ENCODE results near the gene DUSP1.

DUSP1 gene

DNA sequence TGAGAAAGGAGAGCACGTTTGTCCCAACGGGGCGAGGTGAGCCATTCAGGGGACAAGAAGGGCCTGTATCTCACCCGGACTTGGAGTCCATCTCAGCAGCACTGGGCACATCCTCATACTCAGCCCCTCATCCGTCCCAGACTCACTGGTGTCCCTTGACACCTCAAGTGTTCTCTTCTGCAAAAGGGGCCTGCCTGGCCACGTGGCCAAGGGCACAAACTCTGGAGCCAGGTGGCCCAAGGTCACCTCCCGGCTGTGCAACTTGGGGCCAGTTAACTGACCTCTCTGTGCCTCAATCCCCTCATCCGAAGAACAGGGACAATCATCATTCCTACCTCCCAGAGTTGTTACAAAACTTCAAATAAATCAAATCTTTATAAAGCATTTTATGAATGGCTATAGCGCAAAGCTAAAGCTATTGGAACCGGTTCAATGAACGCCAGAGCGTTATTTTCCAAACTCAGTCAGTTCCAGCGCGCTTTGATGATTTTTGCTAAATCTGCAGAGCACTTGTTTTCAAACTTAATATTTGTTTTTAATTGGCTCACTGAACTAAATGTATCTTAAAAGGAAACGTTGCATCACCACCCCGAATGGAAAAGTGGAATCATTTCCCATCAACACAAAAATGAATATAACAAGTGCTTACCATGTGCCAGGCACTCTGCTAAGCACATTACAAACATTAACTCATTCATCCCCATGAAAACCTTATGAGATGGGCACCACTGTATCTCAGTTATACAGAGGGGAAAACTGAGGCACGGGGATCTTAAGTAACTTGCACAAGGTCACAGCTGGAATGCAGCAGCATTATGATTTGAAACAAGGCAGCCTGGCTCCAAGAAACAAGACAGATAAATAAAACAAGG, 49.3 kb downstream of the DUSP1 start:
- DNase-seq = no peak

DNA sequence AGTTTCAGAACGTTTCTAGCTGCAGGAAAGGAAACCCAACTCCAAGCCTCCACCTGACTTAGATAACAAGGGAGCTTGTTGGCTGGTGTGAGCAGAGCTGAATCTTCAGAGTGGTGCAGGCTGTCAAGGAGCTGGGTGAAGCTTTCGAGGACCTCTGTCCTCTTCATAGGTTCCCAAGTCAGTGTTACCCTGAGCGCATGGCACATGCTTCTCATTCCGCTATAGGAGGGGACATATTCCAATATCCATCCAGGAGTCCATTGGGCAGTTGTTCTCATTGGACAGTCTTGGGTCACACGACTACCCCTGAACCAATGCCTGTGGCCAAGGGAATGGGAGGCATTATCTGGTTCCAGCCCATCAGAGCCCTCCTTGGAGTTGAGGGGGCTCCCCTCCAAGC, 50.3 kb downstream of the DUSP1 start:
- DNase-seq = no peak

DNA sequence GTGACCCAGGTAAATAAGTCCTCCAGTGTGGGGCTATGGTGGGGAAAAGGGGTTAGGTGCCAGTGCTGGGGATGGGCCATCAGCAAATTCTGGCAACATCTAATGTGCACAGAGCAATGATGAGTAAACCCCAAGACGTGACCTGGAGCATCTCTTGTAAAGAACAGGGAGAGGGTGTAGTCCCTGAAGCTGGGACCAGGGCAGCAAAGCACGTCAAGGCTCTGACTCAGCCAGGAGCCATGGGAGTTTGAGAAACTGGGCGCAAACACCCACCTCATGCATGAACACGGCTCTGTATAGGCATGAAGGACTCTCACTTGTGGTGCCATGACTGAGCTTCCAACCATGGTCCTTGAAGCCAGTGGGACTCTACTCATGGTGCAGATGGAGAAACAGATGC, 51.8 kb downstream of the DUSP1 start:
- DNase-seq = no peak

DNA sequence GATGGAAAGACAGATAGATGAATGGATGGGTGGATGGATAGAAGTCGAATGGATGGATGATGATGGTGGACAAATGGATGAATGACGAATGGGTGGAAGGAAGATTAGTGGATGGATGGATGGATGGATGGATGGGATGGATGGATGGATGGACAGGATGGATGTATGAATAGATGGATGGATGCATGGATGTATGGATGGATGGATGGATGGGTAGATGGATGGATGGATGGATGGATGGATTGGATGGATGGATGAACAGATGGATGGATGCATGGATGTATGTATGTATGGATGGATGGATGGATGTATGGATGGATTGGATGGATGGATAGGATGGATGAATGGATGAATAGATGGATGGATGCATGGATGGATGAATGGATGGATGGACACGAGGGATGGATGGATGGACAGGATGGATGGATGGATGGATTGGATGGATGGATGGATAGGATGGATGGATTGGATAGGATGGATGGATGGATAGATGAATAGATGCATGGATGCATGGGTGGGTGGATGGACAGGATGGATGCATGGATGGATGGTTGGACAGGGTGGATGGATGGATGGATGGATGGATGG, 52.4 kb downstream of the DUSP1 start:
- no peak for DNase-seq

Data from hematopoietic multipotent progenitor cell treated with erythropoietin and hydrocortisone succinate and interleukin-3 and kit ligand, for 4 days (in vitro differentiated cells).